ENCODE measurements around the gene SUSD6.
"Not testable (repeated sequence)": the region's sequence is repeated elsewhere in the genome, so short reads cannot be mapped to it uniquely, and the experiment has no call there.

The SUSD6 gene

GRCh38 chr14:69593018-69593677 lies 18.2 kb upstream of the SUSD6 start:
- DNase-seq = no peak

GRCh38 chr14:69594846-69595245 lies 16.6 kb upstream of the SUSD6 start:
- DNase-seq = no peak

GRCh38 chr14:69595336-69595735 lies 16.1 kb upstream of the SUSD6 start:
- no peak for DNase-seq

GRCh38 chr14:69599431-69599830 lies 12.0 kb upstream of the SUSD6 start:
- not testable (repeated sequence) for DNase-seq

- DNase-seq = no peak
Observed at GRCh38 chr14:69600304-69600891, 11.0 kb upstream of the SUSD6 start.

- no peak for DNase-seq
Observed at GRCh38 chr14:69605738-69606137, 5.7 kb upstream of the SUSD6 start.

- DNase-seq = no peak
Observed at GRCh38 chr14:69606258-69607184, 4.9 kb upstream of the SUSD6 start.

GRCh38 chr14:69610020-69610873 lies 1.1 kb upstream of the SUSD6 start:
- no peak for DNase-seq

GRCh38 chr14:69610874-69611171 lies 573 bp upstream of the SUSD6 start:
- DNase-seq = no peak

GRCh38 chr14:69612014-69612782 lies 802 bp downstream of the SUSD6 start:
- DNase-seq = no peak

GRCh38 chr14:69612783-69613130 lies 1.4 kb downstream of the SUSD6 start:
- no peak for DNase-seq

GRCh38 chr14:69613312-69614073 lies 2.1 kb downstream of the SUSD6 start:
- DNase-seq = no peak

GRCh38 chr14:69614592-69614991 lies 3.2 kb downstream of the SUSD6 start:
- no peak for DNase-seq

GRCh38 chr14:69615121-69615495 lies 3.7 kb downstream of the SUSD6 start:
- no peak for DNase-seq

- DNase-seq = no peak
Observed at GRCh38 chr14:69615496-69616407, 4.4 kb downstream of the SUSD6 start.

GRCh38 chr14:69616408-69616773 lies 5.0 kb downstream of the SUSD6 start:
- DNase-seq = no peak

GRCh38 chr14:69617796-69618195 lies 6.4 kb downstream of the SUSD6 start:
- no peak for DNase-seq

GRCh38 chr14:69619012-69619411 lies 7.6 kb downstream of the SUSD6 start:
- no peak for DNase-seq

- DNase-seq = no peak
Observed at GRCh38 chr14:69620211-69620611, 8.8 kb downstream of the SUSD6 start.

GRCh38 chr14:69620981-69621380 lies 9.6 kb downstream of the SUSD6 start:
- DNase-seq = no peak

- DNase-seq = no peak
Observed at GRCh38 chr14:69624136-69624535, 12.7 kb downstream of the SUSD6 start.
